ENCODE measurements around the gene BNIP5. TPM values are rescaled to one million over a fixed set of nuclear protein-coding genes. Genes with fewer than 3 reads are reported as not detected.

Gene BNIP5
- total RNA-seq, 1 donor from 2014 or later: not detected

- peak; percentile 76 for DNase-seq (ENCODE audit: low read depth)
Measured at GRCh38 chr6:36297511-36297910, 39.2 kb downstream of the BNIP5 start.

- peak; percentile 7 for DNase-seq (ENCODE audit: low read depth)
Measured at GRCh38 chr6:36297051-36297450, 39.6 kb downstream of the BNIP5 start.

GRCh38 chr6:36296240-36296639, 40.4 kb downstream of the BNIP5 start:
- DNase-seq (ENCODE audit: low read depth): no peak

DNA sequence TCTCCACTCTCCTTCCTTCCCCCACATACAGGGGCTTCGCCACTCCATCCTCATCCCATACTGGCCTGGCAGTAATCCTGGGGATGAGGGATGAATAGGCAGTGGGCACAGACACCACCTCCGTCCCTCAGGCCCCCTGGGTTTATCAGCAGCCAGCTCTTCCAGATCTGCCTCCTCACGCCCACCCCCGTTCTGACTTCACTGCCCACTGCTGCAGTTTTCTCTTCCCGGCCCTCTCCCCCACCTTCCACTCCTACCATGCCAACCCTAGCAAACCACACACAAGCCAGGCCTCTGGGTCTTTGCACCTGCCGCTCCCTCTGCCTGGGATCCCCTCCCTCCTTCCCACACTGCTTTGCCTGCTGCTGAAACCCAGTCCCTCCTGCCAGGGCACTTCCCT, 44.5 kb downstream of the BNIP5 start:
- peak; percentile 32 for DNase-seq (ENCODE audit: low read depth)

DNA sequence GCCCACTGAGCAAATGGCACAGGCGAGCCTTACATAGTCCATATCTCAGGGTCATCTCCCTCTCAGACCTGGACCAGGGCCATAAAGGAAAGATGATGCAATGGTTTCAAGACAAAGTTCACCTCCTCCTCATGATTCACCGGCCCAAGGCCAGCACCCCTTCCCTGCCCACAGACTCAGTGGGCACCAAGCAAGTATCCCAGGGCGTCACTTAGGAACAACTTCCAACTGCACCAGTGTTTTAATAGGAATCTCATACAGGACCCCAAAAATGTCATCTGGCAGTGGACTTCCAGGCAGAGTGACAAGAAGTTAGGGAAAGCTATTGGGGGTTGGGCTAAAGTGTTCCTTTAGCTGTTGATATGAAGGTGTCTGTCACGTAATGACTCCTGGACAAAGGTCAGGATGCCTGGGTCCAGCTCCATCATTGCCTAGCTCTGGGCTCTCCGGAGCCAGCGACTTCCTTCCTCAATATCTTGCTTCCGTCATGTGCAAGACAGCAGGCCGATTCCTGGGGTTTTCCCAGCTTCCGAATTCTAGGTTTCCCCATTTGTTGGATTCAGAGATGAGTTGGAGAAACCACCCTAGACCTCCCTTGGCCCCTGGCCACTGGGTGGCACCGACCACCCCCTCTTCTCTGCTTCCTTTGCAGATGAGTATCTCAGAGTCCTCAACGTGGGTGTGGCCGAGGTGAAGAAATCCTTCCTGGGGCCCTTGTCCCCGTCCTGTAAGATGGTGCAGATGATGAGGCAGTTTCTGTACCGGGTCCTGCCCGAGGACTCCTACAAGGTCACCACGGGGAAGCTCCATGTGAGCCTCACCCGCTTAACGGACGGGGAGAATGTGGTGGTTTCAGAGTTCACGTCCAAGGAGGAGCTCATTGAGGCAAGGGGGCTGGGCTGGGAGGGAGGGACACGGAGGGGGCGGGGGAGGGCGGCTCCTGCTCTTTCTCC, 45.7 kb downstream of the BNIP5 start:
- DNase-seq (ENCODE audit: low read depth): no peak

DNA sequence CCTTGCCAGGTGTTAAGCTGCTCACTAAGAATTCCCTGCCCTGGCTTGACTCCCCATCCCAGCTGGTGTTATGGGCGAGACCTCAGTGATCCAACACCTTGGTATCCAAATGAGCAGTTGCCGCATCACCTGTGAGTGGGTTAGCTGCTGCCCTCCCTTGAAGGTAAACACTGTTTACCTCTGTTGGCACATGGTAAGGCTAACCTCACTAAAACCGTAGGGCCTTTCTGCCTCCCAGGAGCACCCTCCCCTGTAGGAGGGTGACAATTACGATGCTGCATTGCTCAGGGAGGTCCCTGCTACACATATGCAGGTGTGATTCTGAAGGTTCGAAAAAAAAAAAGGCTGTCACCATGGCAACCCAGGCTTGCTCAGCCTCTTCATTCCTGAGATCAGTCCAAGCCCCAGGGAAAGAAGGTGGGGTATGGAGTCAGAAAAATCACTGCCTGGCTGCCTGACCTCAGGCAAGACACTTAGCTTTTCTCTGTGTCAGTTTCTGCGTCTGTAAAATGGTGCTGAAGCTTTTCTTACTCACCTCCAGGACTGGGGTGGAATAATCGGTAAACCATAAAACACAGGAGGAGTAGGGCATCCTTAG, 47.3 kb downstream of the BNIP5 start:
- DNase-seq (ENCODE audit: low read depth): no peak

- DNase-seq (ENCODE audit: low read depth): no peak
Measured at GRCh38 chr6:36286858-36287257, 49.8 kb downstream of the BNIP5 start.

DNA sequence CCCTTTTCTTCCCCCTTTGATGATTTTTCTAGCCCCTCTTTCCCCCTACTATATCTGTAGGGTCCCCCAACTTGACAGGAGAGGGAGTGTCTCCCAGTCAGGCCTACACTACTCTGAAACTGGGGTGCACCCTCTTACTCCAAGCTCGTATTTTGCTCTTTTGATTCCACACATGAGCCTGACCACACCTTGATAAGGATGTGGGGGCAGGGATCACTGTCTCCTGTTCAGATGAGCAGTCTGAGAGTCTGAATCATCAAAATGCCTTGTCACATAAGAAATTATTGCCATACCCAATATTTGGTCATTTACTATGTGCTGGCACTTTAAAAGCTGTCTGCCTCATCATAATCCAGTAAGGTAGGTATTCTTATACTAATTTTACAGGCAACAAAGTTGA, 50.9 kb downstream of the BNIP5 start:
- no peak for DNase-seq (ENCODE audit: low read depth)

DNA sequence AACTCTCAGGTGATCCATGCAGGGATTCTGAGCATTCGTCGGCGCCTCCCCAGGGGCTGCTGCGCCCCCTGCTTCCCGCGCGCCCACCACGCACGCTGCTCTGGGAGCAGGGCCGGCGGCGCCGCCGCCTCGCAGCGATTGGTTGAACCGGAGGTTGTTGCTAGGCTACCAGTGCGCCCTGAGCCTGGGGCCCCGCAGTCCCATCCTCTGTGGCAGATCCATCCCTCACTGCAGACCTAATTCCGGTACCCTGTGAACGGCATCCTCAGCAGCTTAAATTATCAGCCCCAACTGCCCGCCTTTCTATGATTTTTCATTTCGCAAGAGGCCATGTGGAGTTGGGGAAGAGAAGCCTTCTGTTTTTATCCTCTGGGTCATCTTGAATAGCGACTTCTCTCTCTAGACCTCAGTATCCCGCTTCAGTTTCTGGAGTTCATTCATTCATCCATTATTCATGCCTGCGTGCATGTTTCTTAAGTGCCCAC, 51.5 kb downstream of the BNIP5 start:
- no peak for DNase-seq (ENCODE audit: low read depth)

DNA sequence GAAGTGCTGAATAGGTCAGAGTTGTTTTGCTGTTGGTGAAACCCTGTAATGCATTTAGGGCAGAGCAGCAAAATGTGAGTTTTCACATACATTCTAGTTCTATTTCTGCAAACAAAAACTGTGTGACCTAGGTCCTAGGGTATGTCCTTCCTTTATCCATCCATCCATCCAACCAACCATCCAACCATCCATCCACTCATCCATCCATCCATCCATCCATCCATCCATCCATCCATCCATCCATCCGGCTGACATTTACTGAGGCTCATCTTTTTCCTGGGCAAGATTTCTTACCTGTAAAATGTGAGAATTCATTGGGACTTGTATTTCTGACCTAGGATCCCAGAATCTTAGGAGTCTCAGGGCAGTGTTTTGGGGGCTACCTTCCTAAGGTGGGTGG, 52.3 kb downstream of the BNIP5 start:
- DNase-seq (ENCODE audit: low read depth): no peak

DNA sequence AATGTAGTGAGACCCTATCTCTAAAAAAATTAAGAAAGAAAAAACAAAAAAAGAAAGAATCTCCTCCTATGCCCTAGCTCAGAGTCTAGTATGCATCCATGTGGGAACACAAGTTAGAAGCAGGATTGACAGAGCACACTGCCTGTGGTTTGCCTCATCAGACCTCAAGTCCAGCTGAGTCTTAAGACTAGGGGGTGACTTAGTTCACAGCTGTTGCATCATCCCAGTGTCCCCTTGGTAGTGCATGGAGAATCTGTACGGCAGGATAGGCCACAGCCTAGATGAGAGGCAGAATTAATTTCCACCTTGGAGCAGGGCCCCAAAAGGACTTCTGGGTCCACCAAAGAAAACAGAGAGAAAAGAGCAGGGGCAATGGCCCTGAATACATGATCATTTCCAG, 53.1 kb downstream of the BNIP5 start:
- peak; percentile 83 for DNase-seq (ENCODE audit: low read depth)

GRCh38 chr6:36280983-36281382, 55.7 kb downstream of the BNIP5 start:
- no peak for DNase-seq (ENCODE audit: low read depth)

GRCh38 chr6:36280467-36280866, 56.2 kb downstream of the BNIP5 start:
- DNase-seq (ENCODE audit: low read depth): no peak

- DNase-seq (ENCODE audit: low read depth): no peak
Measured at GRCh38 chr6:36277946-36278470, 58.7 kb downstream of the BNIP5 start.

DNA sequence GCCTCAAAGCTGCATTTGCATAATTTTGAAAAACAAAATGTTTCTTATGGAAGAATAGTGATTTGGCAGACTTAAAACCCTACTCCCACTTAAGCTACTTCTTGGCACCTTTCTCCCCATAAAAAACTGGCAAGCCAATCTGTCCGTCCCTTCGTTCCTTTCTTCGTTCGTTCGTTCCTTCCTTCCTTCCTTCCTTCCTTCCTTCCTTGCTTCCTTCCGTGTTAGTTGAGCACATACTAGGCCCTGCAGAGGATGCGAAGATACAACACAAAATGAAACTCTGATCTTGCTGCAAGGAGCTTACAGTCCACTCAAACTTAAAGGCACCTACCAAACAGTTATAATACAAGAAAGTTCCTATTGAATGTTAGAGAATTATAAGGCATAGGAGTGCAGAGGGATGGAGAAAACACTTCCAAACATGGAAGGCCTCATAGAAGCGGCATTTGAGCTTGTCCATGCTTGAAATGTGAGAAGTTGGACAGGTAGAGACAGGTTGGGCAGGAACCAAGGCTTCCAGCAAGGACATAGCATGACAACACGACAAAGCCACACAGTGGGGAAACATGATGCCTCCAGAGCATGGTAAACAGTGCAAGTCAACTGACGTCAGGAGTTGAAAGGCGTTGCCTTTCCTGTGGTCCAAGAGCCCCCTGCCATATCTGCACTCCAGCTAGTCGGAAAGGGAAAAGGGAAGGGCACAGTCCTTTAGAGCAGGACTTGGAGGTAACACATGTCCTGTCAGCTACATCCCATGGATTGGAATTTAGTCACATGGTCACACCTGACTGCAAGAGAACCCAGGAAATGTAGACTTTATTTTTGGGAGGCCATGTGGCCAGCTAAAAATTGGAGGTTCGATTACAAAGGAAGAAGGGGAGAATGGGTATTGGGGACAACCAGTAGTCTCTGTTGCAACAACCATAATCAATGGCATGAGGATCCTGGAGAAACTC, 59.8 kb downstream of the BNIP5 start:
- DNase-seq (ENCODE audit: low read depth): no peak

DNA sequence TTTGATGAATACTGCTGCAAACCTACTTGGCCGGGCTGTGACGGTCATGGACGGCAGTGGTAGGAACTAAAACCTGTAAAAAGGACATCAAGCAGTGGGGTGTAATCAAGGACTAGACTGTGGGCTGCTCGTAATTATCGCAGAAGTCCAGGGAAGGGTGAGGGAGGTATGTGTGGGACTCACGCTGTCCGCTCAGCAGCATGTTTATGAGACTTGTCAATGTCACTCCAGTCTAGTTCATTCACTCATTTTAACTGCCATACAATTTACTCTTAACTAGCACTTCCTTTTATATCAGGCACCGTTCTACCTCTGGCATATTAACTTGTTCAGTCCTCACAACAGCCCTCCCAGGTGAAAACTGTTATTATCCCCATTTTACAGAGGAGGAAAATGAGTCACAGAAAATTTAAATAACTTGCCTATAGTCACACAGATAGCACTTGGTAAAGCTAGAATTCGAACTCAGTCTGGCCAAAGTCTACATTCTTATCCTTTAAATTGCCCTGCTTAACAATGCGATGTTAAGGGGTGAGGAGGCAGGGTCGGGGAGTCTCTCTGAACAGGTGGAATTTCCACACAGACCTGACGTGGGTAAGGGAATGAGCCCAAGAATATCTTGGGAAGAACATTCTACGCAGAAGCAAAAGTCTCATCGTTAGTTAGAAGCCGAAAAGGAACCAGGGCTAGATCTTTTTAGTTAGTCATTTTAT, 62.7 kb downstream of the BNIP5 start:
- no peak for DNase-seq (ENCODE audit: low read depth)

- no peak for DNase-seq (ENCODE audit: low read depth)
Measured at GRCh38 chr6:36273067-36273466, 63.6 kb downstream of the BNIP5 start.

GRCh38 chr6:36272234-36272633, 64.5 kb downstream of the BNIP5 start:
- DNase-seq (ENCODE audit: low read depth): no peak

DNA sequence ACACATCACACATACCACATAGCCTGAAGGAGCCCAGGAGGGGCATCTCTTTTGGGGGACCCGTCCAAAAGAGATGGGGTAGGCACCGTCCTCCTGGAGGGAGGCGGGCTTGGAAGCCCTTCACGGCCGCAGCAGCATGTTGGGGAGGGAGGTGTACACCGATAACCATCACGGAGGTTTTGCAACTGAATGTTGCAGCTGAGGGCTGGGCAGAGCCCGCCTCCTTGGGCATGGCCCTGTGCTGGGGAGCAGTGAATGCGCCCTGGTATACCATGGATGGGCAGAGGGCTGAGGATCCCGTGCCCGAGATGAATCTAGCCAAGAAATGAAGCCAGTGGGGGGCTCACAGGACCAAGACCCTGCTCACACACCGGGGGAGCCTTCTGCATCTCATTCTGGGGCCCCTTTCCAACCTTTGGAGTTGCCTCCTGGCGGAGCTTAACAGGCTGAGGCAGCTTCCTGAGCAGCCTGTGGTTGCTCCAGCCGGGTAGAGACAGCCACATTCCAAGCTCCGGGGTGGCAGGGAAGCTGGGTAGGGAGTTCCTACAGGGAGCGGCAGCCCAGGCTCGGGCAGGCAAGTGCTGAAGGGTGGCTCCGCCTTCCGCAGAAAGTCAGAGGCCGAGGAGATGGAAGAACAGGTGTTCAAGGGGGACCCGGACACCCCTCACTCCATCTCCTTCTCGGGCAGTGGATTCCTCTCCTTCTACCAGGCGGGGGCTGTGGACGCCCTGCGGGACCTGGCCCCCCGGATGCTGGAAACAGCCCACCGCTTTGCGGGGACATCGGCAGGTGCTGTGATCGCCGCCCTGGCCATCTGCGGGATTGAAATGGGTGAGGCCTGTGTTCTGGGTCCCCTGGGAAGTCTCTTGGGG, 66.6 kb downstream of the BNIP5 start, which contains the start of gene PNPLA1:
PNPLA1 (plus strand) TSS at position 227 of the 872 bp plus-strand sequence; CDS start at position 627, 400 bp downstream.
- no peak for DNase-seq (ENCODE audit: low read depth)
